NCI-H774 (cell line): ENCODE measurements around the gene TEX51.

Experiments
- DNase-seq: peaks from one replicate; lab custom pipeline; 2025; lab: John Stamatoyannopoulos, UW

The TEX51 gene

GRCh38 chr2:126878601-126879000, 20.1 kb upstream of the TEX51 start:
- no peak for DNase-seq

- DNase-seq, result no peak
These were observed 19.1 kb upstream of the TEX51 start for GRCh38 chr2:126879348-126880298.

- DNase-seq, result no peak
These were observed 18.4 kb upstream of the TEX51 start for GRCh38 chr2:126880324-126880723.

GRCh38 chr2:126880817-126881216, 17.9 kb upstream of the TEX51 start:
- DNase-seq, result no peak

- DNase-seq, result no peak
These were observed 17.1 kb upstream of the TEX51 start for GRCh38 chr2:126881591-126881990.

- DNase-seq, result no peak
These were observed 16.5 kb upstream of the TEX51 start for GRCh38 chr2:126882181-126882580.

- DNase-seq, result no peak
These were observed 15.7 kb upstream of the TEX51 start for GRCh38 chr2:126882736-126883665.

- DNase-seq, result no peak
These were observed 15.0 kb upstream of the TEX51 start for GRCh38 chr2:126883666-126884040.

GRCh38 chr2:126884861-126885750, 13.6 kb upstream of the TEX51 start:
- DNase-seq, result no peak

- DNase-seq, result no peak
These were observed 12.9 kb upstream of the TEX51 start for GRCh38 chr2:126885751-126886210.

- DNase-seq, result no peak
These were observed 12.3 kb upstream of the TEX51 start for GRCh38 chr2:126886211-126886915.

GRCh38 chr2:126886916-126887280, 11.8 kb upstream of the TEX51 start:
- DNase-seq, result no peak

- DNase-seq, result no peak
These were observed 11.2 kb upstream of the TEX51 start for GRCh38 chr2:126887506-126887905.

GRCh38 chr2:126888046-126888445, 10.6 kb upstream of the TEX51 start:
- no peak for DNase-seq

- DNase-seq, result no peak
These were observed 9.6 kb upstream of the TEX51 start for GRCh38 chr2:126889071-126889470.

GRCh38 chr2:126889496-126890135, 9.1 kb upstream of the TEX51 start:
- no peak for DNase-seq

GRCh38 chr2:126890136-126890510, 8.6 kb upstream of the TEX51 start:
- DNase-seq, result no peak

- DNase-seq, result no peak
These were observed 7.9 kb upstream of the TEX51 start for GRCh38 chr2:126890551-126891450.

- no peak for DNase-seq
These were observed 6.8 kb upstream of the TEX51 start for GRCh38 chr2:126891681-126892500.
